GM19452 (cell line): Measurements from ENCODE around the gene PSMB3.

ENCODE experiments used
- ATAC-seq: cut with Tn5 transposase; IDR thresholded peaks from one replicate; pipeline ENCODE4 v1.9.1; 2021; ENCODE audit not compliant: unreplicated experiment

Gene PSMB3

DNA sequence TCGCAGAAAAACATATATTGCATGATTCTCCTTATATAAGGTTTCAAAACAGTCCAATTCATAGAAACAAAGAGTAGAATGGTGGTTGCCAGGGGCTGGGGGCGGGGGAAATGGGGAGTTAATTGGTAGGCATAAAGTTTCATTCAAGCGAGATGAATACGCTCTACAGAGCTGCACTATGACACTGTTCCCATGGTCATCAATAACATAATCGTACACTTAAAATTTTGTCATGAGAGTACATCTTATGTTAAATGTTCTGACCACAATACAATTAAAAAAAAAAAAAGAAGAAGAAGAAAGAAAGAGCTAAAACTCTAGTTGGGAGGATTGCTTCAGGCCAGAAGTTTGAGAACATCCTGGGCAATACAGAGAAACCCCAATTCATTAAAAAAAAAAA, 41.7 kb downstream of the PSMB3 start:
- ATAC-seq = no peak

DNA sequence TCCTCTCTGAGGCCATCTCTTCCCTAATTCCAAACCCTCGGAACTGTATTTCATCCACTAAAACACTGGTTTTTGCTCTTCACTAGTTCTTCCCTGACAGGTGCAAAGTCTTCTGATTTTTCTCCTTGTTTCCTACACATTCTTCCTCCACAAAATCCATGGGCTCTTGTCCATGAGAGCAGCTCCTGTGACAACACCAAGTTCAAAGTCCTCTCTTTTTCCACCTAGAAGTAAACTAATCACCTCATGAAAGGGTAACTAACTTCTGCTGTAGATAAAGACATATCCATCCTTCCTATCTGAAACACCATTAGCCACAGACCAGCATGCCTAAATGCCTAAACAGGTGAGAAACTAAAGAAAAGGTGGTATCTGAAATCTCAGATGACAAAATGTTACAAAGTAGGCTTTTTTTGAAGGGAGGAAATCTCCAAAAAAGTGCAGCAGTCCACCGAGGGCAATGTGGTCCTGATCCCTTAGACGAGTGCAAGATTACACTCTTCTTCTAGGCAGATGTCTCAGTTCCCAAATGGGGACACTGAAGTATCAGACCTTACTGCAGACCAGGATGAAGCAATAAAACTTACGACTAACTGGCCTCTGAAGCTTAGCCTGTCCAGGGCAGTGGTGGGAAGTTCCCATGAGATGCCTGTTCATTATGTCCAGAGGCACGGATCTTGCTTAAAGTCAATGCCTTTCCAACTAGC, 44.1 kb downstream of the PSMB3 start:
- ATAC-seq = no peak

DNA sequence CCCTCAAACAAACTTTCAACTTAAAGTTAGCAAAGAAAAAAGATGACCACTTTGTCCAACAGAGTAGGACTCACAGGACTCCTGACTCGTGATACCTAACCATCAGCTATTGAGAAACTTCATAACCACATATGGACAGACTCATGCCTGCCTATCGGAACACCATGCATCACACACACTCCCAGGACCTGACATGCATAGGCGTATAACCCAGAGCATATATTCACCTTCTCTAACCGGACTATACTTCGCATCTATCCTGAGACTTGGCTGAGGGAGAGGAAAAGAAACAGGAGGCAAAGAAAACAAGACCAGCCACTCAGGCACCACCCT, 44.6 kb downstream of the PSMB3 start:
- ATAC-seq = no peak

DNA sequence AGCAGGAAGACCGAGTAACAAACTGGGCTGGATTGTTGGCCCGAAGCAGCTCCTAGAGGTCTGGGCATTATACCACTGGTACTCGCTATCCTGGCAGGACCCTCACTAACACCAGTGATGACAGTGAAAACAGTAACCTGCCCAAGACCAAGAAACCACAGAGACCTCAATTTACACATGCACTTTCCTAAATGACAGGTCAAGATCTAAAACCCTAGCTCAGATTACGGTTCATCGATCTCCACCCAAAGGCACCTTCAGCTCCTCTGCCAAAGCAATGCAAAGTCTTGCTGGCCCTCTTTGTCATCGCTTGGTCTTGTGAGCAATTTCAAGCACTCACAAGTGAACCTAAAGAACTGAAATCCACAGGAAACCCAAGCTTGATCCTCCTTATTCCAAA, 45.3 kb downstream of the PSMB3 start:
- no peak for ATAC-seq

DNA sequence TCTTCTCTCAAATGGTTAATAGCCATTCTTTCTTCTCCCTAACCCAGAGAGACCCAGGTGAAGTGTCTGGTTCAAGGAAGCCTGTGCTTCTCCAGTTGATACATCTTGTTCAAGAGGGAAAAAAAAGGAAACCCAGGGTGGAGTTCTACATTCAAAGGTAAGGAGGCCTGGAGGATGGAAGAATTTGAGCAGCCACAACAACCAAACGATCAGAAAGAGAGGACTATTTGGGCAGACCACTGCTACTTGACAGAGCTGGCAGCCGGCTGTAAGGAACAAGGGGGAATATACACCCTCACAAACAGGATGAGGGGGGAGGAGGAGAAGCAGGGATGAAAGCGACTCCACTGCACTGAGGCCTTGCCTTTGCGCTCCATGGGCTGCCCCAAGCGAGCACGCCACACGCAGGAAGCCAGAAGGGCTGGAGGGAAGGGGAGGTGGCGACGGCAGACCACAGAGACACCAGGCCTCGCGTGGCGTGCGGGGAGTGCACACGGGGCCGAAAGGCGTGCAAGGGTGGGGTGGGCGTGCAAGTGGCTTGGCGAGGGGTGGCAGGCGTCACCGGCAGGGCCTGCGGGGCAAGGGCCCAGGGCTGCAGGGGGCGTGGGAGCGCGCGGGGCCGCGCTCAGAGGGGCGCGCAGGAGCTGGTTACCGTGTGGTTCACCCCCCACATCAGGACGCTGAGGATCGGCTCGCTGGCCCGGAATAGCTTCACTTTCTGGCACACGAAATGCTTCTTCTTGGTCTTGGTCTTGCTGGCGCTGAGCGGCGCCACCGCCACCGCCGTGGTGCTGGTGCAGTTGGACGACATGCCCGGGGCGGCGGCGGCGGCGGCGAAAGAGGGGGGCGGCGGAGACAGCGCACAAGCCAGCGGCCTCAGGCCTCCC, 46.3 kb downstream of the PSMB3 start:
- ATAC-seq = peak; percentile 16

DNA sequence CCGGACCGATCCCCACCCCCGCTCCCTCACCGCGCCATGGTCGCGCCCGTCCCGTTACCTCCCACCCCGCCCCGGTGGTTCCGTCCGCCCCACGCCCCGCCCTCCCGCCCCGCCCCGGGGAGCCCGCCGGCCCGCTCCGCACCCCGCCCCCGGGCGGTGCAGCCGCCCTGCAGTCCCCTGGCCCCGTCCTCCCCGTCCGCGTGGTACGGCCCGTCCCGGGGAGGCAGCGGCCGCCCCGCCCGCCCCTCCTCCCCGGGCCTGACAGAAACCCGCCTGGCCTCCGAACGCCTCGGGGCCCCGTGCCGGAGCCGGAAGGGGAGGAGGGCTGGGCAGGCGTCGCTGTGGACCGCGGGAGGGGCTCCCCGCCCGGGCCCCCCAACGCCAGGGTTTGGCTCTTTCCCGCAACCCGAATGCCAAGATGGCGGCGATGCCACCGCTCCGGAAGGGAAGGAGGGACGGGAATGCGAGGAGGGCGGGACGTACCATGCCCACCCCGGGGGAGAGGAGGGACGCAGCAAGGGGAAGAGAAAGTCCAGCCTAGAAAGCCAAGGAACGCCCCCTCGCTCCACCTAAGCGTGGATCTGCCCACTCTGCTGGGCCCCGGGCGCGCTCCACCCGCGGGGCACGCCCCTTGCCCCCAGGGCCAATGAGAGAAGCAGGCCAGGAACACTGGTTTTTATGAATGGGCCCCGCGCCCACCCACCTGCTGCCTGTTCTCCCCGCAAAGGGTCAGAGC, 47.1 kb downstream of the PSMB3 start, which contains the start of gene PIP4K2B:
Gene PIP4K2B (minus strand): TSS at position 56 of the 736 bp plus-strand sequence. CDS start 132 bp downstream, outside the sequence.
- ATAC-seq = peak; percentile 62

DNA sequence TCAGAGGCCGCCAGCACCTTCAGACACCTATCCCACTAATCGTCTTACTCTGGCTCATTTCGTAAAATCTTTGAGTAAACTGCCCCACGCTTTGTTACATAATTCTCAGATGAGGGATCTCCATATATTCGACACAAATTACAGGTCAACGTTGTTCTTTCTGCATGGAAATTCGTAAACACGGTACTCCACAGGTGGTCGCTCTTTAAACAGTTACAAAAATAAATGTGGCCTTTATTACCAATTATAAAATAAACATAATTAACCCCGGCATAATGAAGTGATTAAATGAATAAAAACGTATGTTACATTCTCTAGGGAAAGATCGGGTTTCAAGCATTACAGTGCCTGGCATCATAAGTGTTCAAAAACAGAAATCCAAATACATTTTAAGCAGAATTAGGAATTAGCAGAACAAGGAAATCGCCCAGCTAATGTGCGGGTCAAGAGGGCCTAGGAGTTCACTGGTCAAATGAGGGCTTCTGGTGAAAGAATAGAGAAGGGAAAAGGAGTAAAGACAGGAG, 47.8 kb downstream of the PSMB3 start:
- no peak for ATAC-seq

DNA sequence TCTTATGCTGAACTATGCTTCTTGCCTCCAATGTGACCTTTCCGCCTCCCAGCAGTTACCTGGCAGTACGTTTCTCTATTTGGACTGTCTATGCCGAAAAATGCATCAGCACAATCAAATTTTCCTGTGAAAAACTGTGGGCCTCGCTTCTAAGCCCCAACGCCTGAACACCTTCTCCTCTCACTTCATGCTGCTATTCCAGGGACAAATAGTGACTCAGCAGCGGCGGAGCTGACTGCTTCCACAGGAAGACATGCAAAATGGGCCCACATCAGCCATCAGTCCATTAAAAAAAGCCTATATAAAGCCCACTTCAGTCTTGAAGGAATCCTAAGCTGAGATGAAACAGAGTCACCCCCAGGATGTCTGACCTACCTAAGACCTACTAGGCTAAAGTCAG, 57.3 kb downstream of the PSMB3 start:
- no peak for ATAC-seq
